Measurements from ENCODE around the gene INPP5K.
"Not testable (repeated sequence)": the region's sequence is repeated elsewhere in the genome, so short reads cannot be mapped to it uniquely, and the experiment has no call there.

Gene INPP5K

DNA sequence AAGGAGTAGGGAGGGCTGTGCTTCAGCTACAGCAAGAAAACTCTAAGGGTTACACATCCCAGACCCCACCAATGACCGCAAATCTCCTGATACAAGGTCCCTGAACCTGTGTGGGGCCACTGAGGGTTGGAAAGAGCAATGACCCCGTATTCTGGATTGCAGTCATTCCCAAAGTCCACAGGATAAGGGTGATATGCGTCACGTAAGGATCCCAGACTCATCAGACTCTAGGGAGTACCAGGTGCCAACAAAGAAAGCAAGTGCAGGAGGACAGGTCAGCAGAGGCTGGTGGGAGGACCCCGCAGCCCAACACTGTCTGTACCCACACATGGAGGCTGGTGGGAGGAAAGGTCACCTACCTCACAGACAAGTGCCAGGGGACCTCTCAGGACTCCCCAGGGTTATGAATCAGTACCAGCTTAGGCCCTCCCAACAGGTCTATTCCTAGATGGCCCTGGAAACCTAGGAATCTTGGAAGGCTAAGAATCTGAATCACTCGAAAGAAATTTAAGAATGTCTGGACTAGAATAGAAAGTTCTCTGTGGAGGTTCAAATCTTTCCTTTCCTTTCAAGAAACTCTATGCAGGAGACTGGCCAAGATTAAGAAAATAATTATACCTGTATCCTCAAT, 30.0 kb upstream of the INPP5K start:
- DNase-seq = no peak

DNA sequence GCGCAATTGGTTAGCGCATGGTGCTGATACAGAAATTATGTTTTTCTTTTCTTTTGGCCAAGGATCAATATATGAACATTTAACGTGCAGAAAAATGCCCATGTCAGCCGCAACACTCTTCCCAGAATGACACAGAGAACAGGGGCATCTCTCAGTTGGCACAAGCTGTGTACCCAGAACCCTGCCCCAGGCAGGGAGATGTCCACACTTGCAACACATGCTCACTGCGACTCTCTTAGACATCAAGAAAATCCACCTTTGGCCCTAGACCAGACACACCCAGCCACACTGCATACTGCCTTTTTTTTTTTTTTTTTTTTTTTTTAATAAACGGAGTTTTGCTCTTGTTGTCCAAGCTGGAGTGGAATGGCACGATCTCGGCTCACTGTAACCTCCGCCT, 29.2 kb upstream of the INPP5K start:
- no peak for DNase-seq

DNA sequence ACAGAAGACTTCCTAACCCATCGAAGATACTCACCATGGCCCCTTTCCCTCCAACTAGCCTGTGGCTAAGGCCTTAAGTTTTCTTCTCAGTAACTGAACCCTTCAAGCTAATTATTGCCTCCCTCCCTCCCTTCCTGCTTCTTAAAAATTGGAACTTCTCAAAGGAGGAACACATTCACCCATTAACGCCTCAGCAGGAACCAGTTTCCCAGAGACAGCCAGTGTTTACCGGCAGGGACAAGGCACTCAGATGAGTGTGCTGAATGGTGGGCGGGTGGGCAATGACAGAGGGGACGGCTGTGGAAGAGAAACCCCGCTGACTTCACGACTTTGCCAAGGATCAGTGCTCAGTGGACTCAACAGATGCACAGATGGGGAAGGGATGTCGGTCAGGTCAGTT, 25.9 kb upstream of the INPP5K start:
- DNase-seq = no peak

DNA sequence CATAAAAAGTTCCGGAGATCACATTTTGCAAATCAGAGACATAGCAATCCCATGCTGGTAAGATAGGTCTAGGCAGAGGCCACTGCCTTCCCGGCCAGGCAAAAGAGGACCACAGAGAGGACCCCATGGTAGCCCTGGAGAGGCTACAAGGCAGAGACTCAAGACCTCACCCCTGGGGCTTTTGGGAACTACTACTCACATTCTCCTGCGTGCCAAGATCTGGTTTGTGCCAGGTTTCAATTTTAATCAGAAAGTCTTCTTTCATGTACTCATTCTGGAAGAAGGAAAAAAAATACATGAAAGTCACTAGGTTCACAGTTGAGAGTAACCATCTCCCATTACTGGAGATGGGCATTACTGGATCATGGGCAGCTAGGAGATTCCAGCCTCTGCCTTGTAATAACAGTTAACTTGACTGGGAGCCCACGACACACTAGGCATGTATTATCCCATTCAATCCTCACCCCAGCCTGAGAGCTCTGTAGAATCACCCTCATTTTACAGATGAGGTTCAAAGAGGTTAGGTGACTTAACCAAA, 25.0 kb upstream of the INPP5K start:
- DNase-seq = no peak

DNA sequence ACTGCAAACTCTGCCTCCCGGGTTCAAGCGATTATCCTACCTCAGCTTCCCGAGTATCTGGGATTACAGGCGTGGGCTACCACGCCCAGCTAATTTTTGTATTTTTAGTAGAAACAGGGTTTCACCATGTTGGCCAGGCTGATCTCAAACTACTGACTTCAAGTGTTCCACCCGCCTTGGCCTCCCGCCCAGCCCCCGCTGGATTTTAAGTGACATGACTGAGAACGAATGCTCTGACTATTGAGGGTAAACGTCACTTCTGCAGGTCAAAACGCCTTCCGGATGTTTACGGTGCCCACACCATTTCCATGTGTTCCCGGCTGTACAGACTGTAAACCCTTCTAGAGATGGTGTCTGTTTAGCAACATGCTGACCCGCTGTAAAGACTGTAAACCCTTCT, 23.4 kb upstream of the INPP5K start:
- DNase-seq = no peak

- no peak for DNase-seq
Observed at GRCh38 chr17:1535737-1536136, 19.3 kb upstream of the INPP5K start.

GRCh38 chr17:1533661-1534325, 17.4 kb upstream of the INPP5K start:
- no peak for DNase-seq

DNA sequence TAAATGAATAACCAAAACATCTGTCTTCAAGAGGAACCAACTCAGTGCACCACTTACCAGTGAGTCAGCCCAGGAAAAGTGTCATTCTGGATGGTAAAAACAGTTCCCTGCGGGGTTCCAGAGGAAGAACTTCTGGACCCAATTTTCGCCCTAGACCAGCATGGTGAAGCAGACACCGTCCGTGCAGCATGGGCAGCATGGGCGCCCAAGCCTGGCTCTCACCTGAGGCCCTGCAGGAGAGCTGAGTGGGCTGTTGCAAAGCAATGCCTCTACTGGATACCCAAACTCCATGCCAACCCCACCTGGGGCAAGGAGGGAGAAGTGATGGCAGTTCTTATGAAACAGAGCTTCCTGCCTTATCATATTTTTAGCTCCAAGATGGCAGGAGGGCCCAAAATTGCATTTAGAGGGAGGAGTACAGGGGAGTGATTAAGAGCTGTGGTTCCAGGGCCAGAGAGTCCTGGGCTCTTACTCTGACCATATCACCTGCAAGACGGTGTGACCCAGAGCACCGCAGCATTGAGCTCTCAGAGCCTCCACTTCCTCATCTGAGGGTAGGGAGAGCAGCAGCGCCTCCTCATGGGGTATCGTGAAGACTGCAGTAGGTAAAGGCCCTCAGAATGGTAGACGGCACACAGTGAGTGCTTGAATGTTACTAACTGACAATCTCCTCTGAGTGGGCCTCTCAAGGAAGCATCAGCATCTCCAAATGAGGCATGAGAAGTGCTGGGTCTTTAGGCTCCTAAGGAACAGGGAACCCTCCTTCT, 16.6 kb upstream of the INPP5K start:
- peak; percentile 54 for DNase-seq

DNA sequence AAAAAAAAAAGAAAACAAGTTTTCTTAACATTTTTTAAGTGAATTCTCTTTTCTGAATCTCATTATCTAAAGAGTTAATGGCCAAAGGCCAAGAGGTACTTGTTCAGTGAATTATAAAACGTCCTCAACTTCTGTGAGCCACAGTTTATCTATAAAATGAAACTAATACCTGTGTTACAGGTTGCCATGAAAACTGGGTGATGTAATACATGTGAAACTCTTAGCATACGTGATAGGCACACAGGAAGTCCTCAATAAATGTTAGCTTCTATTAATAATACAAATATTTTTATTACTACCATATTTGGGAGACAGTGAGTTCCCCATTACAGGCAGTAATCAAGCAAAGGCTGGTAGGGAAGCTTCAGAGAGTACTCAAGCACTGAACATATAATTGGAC, 13.5 kb upstream of the INPP5K start:
- DNase-seq = no peak

- DNase-seq = peak; percentile 63
Observed at GRCh38 chr17:1526876-1527275, 10.5 kb upstream of the INPP5K start.

- DNase-seq = no peak
Observed at GRCh38 chr17:1522626-1523025, 6.2 kb upstream of the INPP5K start.

GRCh38 chr17:1521086-1521640, 4.8 kb upstream of the INPP5K start:
- DNase-seq = no peak

DNA sequence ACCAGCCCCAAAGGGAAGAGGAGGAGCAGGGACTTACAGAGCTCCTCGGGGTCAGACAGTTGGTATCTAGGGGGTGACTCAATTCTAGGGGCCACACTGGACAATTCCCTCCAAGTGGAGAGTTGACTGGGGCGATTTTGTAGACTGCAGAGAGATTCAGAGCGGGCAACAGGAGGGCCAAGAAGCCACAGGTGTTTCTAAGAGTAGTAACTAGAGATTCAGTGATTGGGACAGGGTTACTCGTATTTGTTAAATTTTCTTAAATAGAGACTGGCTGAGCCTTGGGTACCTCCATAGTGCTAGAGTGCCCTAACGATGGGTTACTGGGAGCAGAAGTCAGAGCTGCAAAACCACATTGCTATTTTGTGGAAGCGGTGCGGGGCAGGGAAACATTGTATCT, 3.3 kb upstream of the INPP5K start:
- DNase-seq = no peak

DNA sequence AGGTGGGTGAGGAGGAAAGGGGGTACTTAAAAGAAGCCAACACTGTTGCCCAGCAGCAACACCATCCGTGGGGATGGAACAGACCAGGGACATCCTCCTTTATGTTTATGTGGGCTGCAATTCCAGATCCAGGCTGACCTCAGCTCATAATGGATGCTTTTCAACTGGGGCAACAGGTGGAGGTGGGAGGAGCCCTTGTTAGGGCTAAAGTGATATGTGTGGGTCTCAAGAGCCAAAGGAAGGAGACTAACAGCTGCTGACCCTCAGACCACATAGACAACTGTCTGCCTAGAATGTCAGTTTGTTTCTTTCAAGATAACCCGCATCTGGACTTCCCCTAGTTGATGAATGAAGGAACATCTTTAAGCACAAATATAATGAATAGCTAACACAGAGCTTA, 2.0 kb upstream of the INPP5K start:
- no peak for DNase-seq

- peak; percentile 77 for DNase-seq
Observed at GRCh38 chr17:1515640-1516387, 598 bp downstream of the INPP5K start.

DNA sequence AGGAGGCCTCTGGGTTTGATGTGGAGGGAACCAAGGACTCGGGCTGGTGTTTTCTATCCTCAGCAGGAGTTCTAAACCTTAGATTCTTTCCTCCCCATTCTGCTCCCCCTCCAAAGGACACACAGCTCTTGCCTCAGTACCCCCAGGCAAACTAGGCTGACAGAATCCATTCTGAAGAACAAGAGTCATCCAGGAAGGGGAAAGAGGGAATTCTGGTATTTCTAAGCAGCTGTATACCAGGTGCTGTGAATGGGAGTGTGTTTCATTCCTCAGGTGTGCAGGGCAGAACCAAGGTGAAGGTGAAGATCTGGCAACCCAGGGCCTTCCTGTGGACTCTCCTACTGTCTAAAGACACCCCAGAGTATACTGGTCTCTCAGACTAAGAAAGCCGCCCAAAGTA, 4.1 kb downstream of the INPP5K start:
- DNase-seq = no peak

GRCh38 chr17:1511756-1512321, 4.6 kb downstream of the INPP5K start:
- DNase-seq = no peak

DNA sequence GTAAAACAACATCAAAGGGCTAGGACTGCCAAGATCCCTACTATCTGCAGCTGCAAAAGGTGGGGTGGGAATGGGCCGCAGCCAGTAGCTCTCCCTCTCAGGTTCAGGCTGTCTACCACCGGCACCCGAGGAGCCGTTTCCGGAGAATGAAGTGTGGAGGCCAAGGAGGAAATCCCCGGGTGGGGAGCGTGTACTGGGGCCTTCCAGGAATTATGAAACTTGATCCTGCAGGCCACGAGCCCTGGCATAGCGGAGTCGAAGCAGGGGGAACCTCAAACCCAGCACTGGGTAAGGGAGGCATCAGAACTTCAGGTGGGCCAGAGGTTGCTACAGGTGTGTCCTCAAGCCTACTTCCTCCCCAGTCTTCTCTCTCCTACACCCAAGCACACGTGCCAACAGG, 5.1 kb downstream of the INPP5K start:
- no peak for DNase-seq

GRCh38 chr17:1509290-1509881, 7.0 kb downstream of the INPP5K start:
- no peak for DNase-seq

DNA sequence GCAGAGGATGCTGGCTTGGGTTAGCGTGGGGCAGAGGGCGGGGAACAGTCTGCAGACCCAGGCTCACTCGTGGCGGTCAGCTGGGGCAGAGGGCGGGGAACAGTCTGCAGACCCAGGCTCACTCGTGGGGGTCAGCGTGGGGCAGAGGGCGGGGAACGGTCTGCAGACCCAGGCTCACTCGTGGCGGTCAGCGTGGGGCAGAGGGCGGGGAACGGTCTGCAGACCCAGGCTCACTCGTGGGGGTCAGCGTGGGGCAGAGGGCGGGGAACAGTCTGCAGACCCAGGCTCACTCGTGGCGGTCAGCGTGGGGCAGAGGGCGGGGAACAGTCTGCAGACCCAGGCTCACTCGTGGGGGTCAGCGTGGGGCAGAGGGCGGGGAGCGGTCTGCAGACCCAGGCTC, 7.7 kb downstream of the INPP5K start:
- not testable (repeated sequence) for DNase-seq

DNA sequence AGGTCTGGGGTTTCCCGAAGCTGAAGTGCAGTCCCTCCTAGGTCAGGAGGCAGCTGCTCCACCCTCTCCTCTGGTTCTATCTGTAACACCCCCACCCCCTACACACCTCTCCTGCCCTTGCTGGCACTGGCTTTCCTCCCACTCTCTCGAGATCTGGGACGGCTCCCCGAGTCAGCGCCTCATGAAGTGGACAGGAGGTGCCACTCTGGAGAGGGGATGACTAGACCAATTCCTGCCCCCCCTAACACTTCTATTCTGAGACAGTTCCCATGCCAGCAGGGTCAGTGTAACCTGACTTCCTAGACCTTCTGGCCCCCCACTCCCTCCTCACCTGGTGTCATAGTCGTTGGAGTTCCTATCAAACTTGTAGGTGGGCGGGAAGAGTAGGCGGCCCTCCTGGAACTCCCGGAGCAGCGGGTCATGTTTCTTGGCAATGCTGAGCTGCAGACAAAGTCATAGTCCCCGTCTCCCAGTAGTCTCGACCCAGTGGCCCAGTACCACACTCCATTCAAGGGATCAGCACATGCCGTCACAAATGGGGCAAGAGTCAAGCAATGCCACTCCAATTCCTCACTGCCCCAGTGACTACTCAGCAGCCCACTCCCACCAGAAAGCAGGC, 9.7 kb downstream of the INPP5K start:
- DNase-seq = no peak

GRCh38 chr17:1505586-1505985, 10.8 kb downstream of the INPP5K start:
- no peak for DNase-seq

All from CD4-positive, alpha-beta T cell treated with Interleukin-10 for 1 hour (primary cell).